ENCODE measurements around the gene PTPRM.
A peak's percentile ranks its signal among the peaks of the same experiment; 100 is the strongest.

Gene PTPRM

GRCh38 chr18:8379187-8379941 is 812.2 kb downstream of the PTPRM start:
- no peak for DNase-seq

GRCh38 chr18:8380006-8380405 is 812.9 kb downstream of the PTPRM start:
- DNase-seq = no peak

- DNase-seq = no peak
These were observed 813.8 kb downstream of the PTPRM start for GRCh38 chr18:8380926-8381325.

- no peak for DNase-seq
These were observed 814.8 kb downstream of the PTPRM start for GRCh38 chr18:8381821-8382459.

- DNase-seq = no peak
These were observed 818.3 kb downstream of the PTPRM start for GRCh38 chr18:8385400-8385799.

- peak; percentile 31 for DNase-seq
These were observed 819.7 kb downstream of the PTPRM start for GRCh38 chr18:8386669-8387380.

GRCh38 chr18:8389391-8390340 is 822.5 kb downstream of the PTPRM start:
- DNase-seq = no peak

GRCh38 chr18:8391068-8391467 is 824.0 kb downstream of the PTPRM start:
- no peak for DNase-seq

- DNase-seq = no peak
These were observed 829.1 kb downstream of the PTPRM start for GRCh38 chr18:8396254-8396653.

GRCh38 chr18:8397034-8397433 is 829.9 kb downstream of the PTPRM start:
- no peak for DNase-seq

GRCh38 chr18:8399138-8399537 is 832.0 kb downstream of the PTPRM start:
- DNase-seq = no peak

GRCh38 chr18:8400193-8400752 is 833.2 kb downstream of the PTPRM start:
- DNase-seq = no peak

- DNase-seq = no peak
These were observed 833.7 kb downstream of the PTPRM start for GRCh38 chr18:8400825-8401224.

GRCh38 chr18:8401606-8402005 is 834.5 kb downstream of the PTPRM start:
- DNase-seq = no peak

- no peak for DNase-seq
These were observed 835.1 kb downstream of the PTPRM start for GRCh38 chr18:8402237-8402636.

GRCh38 chr18:8403713-8404112 is 836.6 kb downstream of the PTPRM start:
- DNase-seq = no peak

GRCh38 chr18:8406186-8406867 is 839.2 kb downstream of the PTPRM start:
- no peak for DNase-seq

GRCh38 chr18:8406868-8407250 is 839.7 kb downstream of the PTPRM start:
- DNase-seq = no peak

GRCh38 chr18:8409151-8409550 is 842.0 kb downstream of the PTPRM start:
- no peak for DNase-seq

- no peak for DNase-seq
These were observed 844.4 kb downstream of the PTPRM start for GRCh38 chr18:8411492-8411891.

GRCh38 chr18:8412117-8412516 is 845.0 kb downstream of the PTPRM start:
- DNase-seq = no peak

GRCh38 chr18:8413189-8413588 is 846.1 kb downstream of the PTPRM start:
- DNase-seq = no peak

All from NCI-H1417 treated with DMSO at 0.1 percent for 48 hours (cell line).